ENCODE results near the gene NUP93. TPM values are rescaled to one million over a fixed set of nuclear protein-coding genes. Genes with fewer than 3 reads are reported as not detected.

The NUP93 gene
- total RNA-seq, 1 donor from 2014 or later: 50.0 TPM

DNA sequence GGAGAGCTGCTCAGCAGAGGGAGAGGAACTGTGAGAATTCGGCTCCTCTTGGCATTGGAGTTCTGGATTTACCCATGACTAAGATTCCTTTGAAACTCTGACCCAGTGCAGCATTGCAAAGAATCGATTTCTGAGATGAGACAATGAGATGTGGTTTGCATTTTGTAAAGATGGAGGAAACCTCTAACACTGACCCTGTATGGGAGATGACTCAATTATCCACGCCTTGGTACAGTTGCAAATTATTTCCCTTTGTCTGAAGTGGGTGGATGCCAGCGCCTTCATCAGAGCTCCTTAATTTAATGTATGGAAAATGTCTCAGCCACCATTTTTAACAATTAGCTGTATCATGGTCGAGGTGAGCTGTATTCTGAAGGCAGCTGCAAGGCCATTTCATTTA, 53.4 kb downstream of the NUP93 start:
- Mint-ChIP-seq H3K27ac (ENCODE audit: unreplicated experiment) (no peak overlapping the region), H3K27me3 (ENCODE audit: low read depth) (no peaks in the 10 kb centered on the region), H3K36me3 (ENCODE audit: low read depth) (no peaks in the 10 kb centered on the region), H3K4me1 (ENCODE audit: low read depth) (peaks cover 10% of the 10 kb centered on the region), H3K9me3 (ENCODE audit: low read depth) (no peaks in the 10 kb centered on the region), H3K4me3 (ENCODE audit: unreplicated experiment) (no peak overlapping the region)
- TF ChIP-seq, protein P1, sequence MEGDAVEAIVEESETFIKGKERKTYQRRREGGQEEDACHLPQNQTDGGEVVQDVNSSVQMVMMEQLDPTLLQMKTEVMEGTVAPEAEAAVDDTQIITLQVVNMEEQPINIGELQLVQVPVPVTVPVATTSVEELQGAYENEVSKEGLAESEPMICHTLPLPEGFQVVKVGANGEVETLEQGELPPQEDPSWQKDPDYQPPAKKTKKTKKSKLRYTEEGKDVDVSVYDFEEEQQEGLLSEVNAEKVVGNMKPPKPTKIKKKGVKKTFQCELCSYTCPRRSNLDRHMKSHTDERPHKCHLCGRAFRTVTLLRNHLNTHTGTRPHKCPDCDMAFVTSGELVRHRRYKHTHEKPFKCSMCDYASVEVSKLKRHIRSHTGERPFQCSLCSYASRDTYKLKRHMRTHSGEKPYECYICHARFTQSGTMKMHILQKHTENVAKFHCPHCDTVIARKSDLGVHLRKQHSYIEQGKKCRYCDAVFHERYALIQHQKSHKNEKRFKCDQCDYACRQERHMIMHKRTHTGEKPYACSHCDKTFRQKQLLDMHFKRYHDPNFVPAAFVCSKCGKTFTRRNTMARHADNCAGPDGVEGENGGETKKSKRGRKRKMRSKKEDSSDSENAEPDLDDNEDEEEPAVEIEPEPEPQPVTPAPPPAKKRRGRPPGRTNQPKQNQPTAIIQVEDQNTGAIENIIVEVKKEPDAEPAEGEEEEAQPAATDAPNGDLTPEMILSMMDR (IDR thresholded peaks at IDR 0.05): no peak
- no peak for DNase-seq (ENCODE audit: low spot score)

DNA sequence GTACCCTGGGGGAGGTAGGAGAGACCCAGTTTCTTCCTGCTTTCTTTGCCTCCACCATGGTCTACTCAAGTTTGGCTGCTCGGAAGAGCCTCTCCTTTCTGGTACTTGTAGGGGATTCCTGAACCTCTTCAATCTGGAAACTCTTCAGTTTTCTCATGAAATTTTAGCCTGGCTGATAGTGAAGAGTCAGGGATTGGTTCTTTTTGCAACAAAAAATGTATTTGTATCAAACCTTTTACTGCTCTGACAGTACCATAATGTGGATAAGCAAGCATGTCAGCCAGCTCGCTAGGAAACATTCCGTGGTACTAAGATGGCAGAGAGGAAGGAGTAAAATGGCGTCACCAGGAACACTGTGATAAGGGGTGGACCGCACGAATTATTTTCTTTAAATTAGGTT, 55.4 kb downstream of the NUP93 start:
- Mint-ChIP-seq H3K4me3 (ENCODE audit: unreplicated experiment) (no peak overlapping the region), H3K27me3 (ENCODE audit: low read depth) (no peaks in the 10 kb centered on the region), H3K36me3 (ENCODE audit: low read depth) (no peaks in the 10 kb centered on the region), H3K9me3 (ENCODE audit: low read depth) (no peaks in the 10 kb centered on the region), H3K27ac (ENCODE audit: unreplicated experiment) (no peak overlapping the region), H3K4me1 (ENCODE audit: low read depth) (peaks cover 10% of the 10 kb centered on the region)
- TF ChIP-seq, protein P1 (IDR thresholded peaks at IDR 0.05): no peak
- DNase-seq (ENCODE audit: low spot score): no peak

- TF ChIP-seq, protein P1 (IDR thresholded peaks at IDR 0.05): no peak
Measured at GRCh38 chr16:56787167-56787566, 57.2 kb downstream of the NUP93 start.

GRCh38 chr16:56788435-56788834, 58.5 kb downstream of the NUP93 start:
- H3K27ac Mint-ChIP-seq (ENCODE audit: unreplicated experiment): no peak overlapping the region

More at GRCh38 chr16:56787167-56787566, 57.2 kb downstream of the NUP93 start:
- Mint-ChIP-seq H3K27me3 (ENCODE audit: low read depth) (no peaks in the 10 kb centered on the region), H3K4me3 (ENCODE audit: unreplicated experiment) (no peak overlapping the region), H3K27ac (ENCODE audit: unreplicated experiment) (no peak overlapping the region), H3K36me3 (ENCODE audit: low read depth) (no peaks in the 10 kb centered on the region), H3K4me1 (ENCODE audit: low read depth) (peaks cover 13% of the 10 kb centered on the region), H3K9me3 (ENCODE audit: low read depth) (no peaks in the 10 kb centered on the region)
- no peak for DNase-seq (ENCODE audit: low spot score)

DNA sequence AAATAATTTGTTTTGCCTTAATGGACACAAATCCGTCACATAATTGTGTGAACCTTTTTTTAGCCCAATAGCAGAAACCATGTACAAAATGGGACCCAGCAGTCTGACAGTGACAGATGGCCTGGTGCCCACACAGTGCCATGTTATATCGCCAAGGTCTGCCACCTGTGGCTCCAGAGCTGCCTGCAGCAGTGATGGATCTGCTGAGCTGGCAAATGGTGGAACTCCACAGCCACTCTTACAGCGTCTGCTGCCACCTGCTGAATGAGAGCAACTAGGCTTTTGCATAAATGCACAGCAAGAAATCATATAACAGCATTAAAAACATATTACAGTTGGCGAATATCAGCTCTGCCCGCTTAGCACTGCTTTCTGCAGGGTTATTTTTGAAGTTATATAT, 59.4 kb downstream of the NUP93 start:
- Mint-ChIP-seq H3K4me1 (ENCODE audit: low read depth) (peaks cover 27% of the 10 kb centered on the region), H3K27ac (ENCODE audit: unreplicated experiment) (no peak overlapping the region), H3K27me3 (ENCODE audit: low read depth) (no peaks in the 10 kb centered on the region), H3K4me3 (ENCODE audit: unreplicated experiment) (no peak overlapping the region), H3K9me3 (ENCODE audit: low read depth) (no peaks in the 10 kb centered on the region), H3K36me3 (ENCODE audit: low read depth) (no peaks in the 10 kb centered on the region)
- TF ChIP-seq, protein P1 (IDR thresholded peaks at IDR 0.05): peak; percentile 73
- no peak for DNase-seq (ENCODE audit: low spot score)

More at GRCh38 chr16:56788435-56788834, 58.5 kb downstream of the NUP93 start:
- no peaks in the 10 kb centered on the region for H3K9me3 Mint-ChIP-seq (ENCODE audit: low read depth)
- no peaks in the 10 kb centered on the region for H3K27me3 Mint-ChIP-seq (ENCODE audit: low read depth)
- no peak for DNase-seq (ENCODE audit: low spot score)
- no peak overlapping the region for H3K4me3 Mint-ChIP-seq (ENCODE audit: unreplicated experiment)
- TF ChIP-seq, protein P1 (IDR thresholded peaks at IDR 0.05): no peak
- H3K36me3 Mint-ChIP-seq (ENCODE audit: low read depth): no peaks in the 10 kb centered on the region
- H3K4me1 Mint-ChIP-seq (ENCODE audit: low read depth): peaks cover 21% of the 10 kb centered on the region
